GM23338 (cell line): ENCODE results near the gene SPCS2. TPM values are rescaled to one million over a fixed set of nuclear protein-coding genes. Genes with fewer than 3 reads are reported as not detected.

Experiments
- ATAC-seq: fragments of 200-7000 bp; cut with Tn5 transposase; 3 replicates; pipeline ENCODE4 v1.9.1; 2020
- DNase-seq: peaks from one replicate; pipeline ENCODE4 v3.0.0-alpha.2; 2015; ENCODE audit warnings: low spot score
- H2AFZ ChIP-seq: fragments of 200-600 bp; sonication (generic); 2 replicates; pipeline ENCODE4 v1.8.0; 2016; ENCODE audit warnings: antibody characterized with exemption, mild to moderate bottlenecking, moderate library complexity
- H3F3A ChIP-seq: fragments of 200-600 bp; sonication (generic); replicated peaks from 2 replicates; pipeline ENCODE4 v1.8.0; 2017; ENCODE audit warnings: antibody characterized with exemption, mixed run types, low read depth
- H3K27ac ChIP-seq: fragments of 200-600 bp; sonication (generic); 2 replicates; pipeline ENCODE4 v1.6.1; 2016; ENCODE audit warnings: low read depth
- H3K27me3 ChIP-seq: fragments of 200-600 bp; sonication (generic); 2 replicates; pipeline ENCODE4 v1.8.0; 2016; ENCODE audit warnings: mild to moderate bottlenecking, mixed run types, moderate library complexity; ENCODE audit not compliant: insufficient read depth
- H3K36me3 ChIP-seq: fragments of 200-600 bp; sonication (generic); 2 replicates; pipeline ENCODE4 v1.8.0; 2016; ENCODE audit warnings: mild to moderate bottlenecking; ENCODE audit not compliant: insufficient read depth
- H3K4me1 ChIP-seq: fragments of 200-600 bp; sonication (generic); 2 replicates; pipeline ENCODE4 v1.8.0; 2016; ENCODE audit warnings: mild to moderate bottlenecking, moderate library complexity; ENCODE audit not compliant: insufficient read depth
- H3K4me2 ChIP-seq: fragments of 200-600 bp; sonication (generic); 2 replicates; pipeline ENCODE4 v1.7.1; 2017; ENCODE audit warnings: mixed run types
- H3K4me3 ChIP-seq: fragments of 200-600 bp; sonication (generic); 2 replicates; pipeline ENCODE4 v1.6.1; 2016; ENCODE audit warnings: mixed run types
- H3K79me2 ChIP-seq: fragments of 200-600 bp; sonication (generic); replicated peaks from 2 replicates; pipeline ENCODE4 v1.8.0; 2017; ENCODE audit warnings: mild to moderate bottlenecking; ENCODE audit not compliant: insufficient read depth
- H3K9me2 ChIP-seq: fragments of 200-600 bp; sonication (generic); 2 replicates; pipeline ENCODE4 v1.8.0; 2017; ENCODE audit not compliant: insufficient read depth
- H4K20me1 ChIP-seq: fragments of 200-600 bp; sonication (generic); replicated peaks from 2 replicates; pipeline ENCODE4 v1.8.0; 2017; ENCODE audit warnings: mild to moderate bottlenecking; ENCODE audit not compliant: insufficient read depth
- H3K27ac Mint-ChIP-seq: 2 replicates; pipeline ENCODE4 v1.8.0; 2020; ENCODE audit warnings: inconsistent platforms, mild to moderate bottlenecking, moderate library complexity, mixed read lengths
- H3K27me3 Mint-ChIP-seq: 3 replicates; pipeline ENCODE4 v1.8.0; 2022; ENCODE audit warnings: low read depth, mild to moderate bottlenecking, moderate library complexity, mixed read lengths, inconsistent platforms; ENCODE audit not compliant: insufficient read depth, poor library complexity
- H3K36me3 Mint-ChIP-seq: 3 replicates; pipeline ENCODE4 v1.8.0; 2021; ENCODE audit warnings: low read depth, mild to moderate bottlenecking, inconsistent platforms, moderate library complexity, mixed read lengths
- H3K4me1 Mint-ChIP-seq: 3 replicates; pipeline ENCODE4 v1.8.0; 2020; ENCODE audit warnings: mild to moderate bottlenecking, inconsistent platforms, mixed read lengths
- H3K4me3 Mint-ChIP-seq: 3 replicates; pipeline ENCODE4 v1.8.0; 2021; ENCODE audit warnings: moderate library complexity, mild to moderate bottlenecking, inconsistent platforms, mixed read lengths
- H3K9me3 Mint-ChIP-seq: 3 replicates; pipeline ENCODE4 v1.8.0; 2020; ENCODE audit warnings: moderate library complexity, mild to moderate bottlenecking, inconsistent platforms, mixed read lengths
- CREB1 ChIP-seq: fragments of 250-450 bp; sonication (Bioruptor Pico); IDR thresholded peaks from 2 replicates; pipeline ENCODE4 v1.5.0; 2020; ENCODE audit warnings: low read depth, mild to moderate bottlenecking, moderate library complexity
- EZH2 ChIP-seq: fragments of 200-600 bp; sonication (generic); IDR thresholded peaks from one replicate; pipeline ENCODE4 v1.8.0; 2017; ENCODE audit warnings: antibody characterized with exemption, mild to moderate bottlenecking, low read depth; ENCODE audit not compliant: unreplicated experiment
- EZH2phosphoT487 ChIP-seq: fragments of 200-600 bp; sonication (generic); IDR thresholded peaks from one replicate; pipeline ENCODE4 v1.8.1; 2018; ENCODE audit warnings: antibody characterized with exemption; ENCODE audit not compliant: unreplicated experiment
- JUNB ChIP-seq: IDR thresholded peaks from one replicate; pipeline ENCODE4 v1.6.1; 2016; ENCODE audit warnings: antibody characterized with exemption; ENCODE audit not compliant: unreplicated experiment
- POLR2AphosphoS5 ChIP-seq: IDR thresholded peaks from 2 replicates; pipeline ENCODE4 v1.6.1; 2016; ENCODE audit warnings: antibody characterized with exemption, low read depth
- STAT1 ChIP-seq: IDR thresholded peaks from one replicate; pipeline ENCODE4 v1.6.1; 2016; ENCODE audit warnings: antibody characterized with exemption; ENCODE audit not compliant: unreplicated experiment
- ZNF114 ChIP-seq: fragments of 250-450 bp; sonication (Bioruptor Pico); IDR thresholded peaks from 2 replicates; pipeline ENCODE4 v1.5.0; 2020; ENCODE audit warnings: mild to moderate bottlenecking, moderate library complexity
- ZNF331 ChIP-seq: fragments of 250-450 bp; sonication (Bioruptor Pico); IDR thresholded peaks from 2 replicates; pipeline ENCODE4 v1.5.0; 2020; ENCODE audit warnings: low read depth, mild to moderate bottlenecking, moderate library complexity
- polyA plus RNA-seq: library from polyadenylated mRNA; unstranded; fragments of >200 nt; fragmentation: Nextera tagmentation; extraction: Ambion mirVana; gene quantifications from 2 replicates; pipeline ENCODE4 v1.2.1, GENCODE V29; 2016
- total RNA-seq: library from RNA; depleted of rRNA; stranded (reverse); fragments of >200 nt; shearing (Covaris generic); gene quantifications from 2 replicates; pipeline ENCODE4 v1.2.3, GENCODE V29; 2014
- TF ChIP-seq, protein P1 (sequence below): fragments of 250-450 bp; sonication (Bioruptor Pico); IDR thresholded peaks from 2 replicates; pipeline ENCODE4 v1.5.0; 2020; ENCODE audit warnings: mild to moderate bottlenecking, moderate library complexity
- TF ChIP-seq, protein P2 (sequence below): IDR thresholded peaks from one replicate; pipeline ENCODE4 v1.6.1; 2018; ENCODE audit warnings: antibody characterized with exemption; ENCODE audit not compliant: unreplicated experiment

The SPCS2 gene
- total and polyA plus RNA-seq, 2 experiments from 2014 or later: 115 to 334 TPM

DNA sequence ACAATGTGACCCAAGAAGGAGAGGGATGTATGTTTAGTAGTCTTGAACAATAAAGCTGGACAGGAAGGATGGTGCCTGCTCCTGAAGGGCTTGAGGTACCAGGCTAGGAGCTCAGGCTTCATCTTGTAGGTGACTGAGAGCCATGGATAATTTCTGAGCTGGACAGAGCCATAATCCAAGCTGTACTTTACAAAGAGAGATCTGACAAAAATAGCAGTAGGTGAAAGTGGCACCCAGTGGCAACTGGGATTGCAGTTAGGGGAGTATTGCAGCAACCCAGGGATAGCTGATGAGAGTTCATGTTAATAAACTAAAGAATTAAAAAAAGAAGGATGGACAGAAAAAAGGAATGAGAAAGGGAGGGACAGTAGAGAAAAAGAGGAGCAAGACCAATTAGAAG is 7.6 kb upstream of the SPCS2 start:
- Histone ChIP-seq H4K20me1 (no peaks in the 10 kb centered on the region), H3K4me2 (no peak overlapping the region), H3K27me3 (no peaks in the 10 kb centered on the region), H3K27ac (no peak overlapping the region), H3K36me3 (no peaks in the 10 kb centered on the region), H3K4me1 (no peaks in the 10 kb centered on the region), H2AFZ (no peak overlapping the region), H3F3A (no peaks in the 10 kb centered on the region), H3K9me2 (no peaks in the 10 kb centered on the region), H3K79me2 (no peaks in the 10 kb centered on the region), H3K4me3 (no peak overlapping the region)
- Mint-ChIP-seq H3K4me1 (no peaks in the 10 kb centered on the region), H3K27me3 (no peaks in the 10 kb centered on the region), H3K36me3 (no peaks in the 10 kb centered on the region), H3K27ac (no peak overlapping the region), H3K4me3 (no peak overlapping the region), H3K9me3 (no peaks in the 10 kb centered on the region)
- TF ChIP-seq ZNF331 (CRISPR knock-in tag) (no peak), ZNF114 (CRISPR knock-in tag) (no peak), EZH2 (no peak), JUNB (no peak)
- ATAC-seq (no peak), DNase-seq (no peak)

DNA sequence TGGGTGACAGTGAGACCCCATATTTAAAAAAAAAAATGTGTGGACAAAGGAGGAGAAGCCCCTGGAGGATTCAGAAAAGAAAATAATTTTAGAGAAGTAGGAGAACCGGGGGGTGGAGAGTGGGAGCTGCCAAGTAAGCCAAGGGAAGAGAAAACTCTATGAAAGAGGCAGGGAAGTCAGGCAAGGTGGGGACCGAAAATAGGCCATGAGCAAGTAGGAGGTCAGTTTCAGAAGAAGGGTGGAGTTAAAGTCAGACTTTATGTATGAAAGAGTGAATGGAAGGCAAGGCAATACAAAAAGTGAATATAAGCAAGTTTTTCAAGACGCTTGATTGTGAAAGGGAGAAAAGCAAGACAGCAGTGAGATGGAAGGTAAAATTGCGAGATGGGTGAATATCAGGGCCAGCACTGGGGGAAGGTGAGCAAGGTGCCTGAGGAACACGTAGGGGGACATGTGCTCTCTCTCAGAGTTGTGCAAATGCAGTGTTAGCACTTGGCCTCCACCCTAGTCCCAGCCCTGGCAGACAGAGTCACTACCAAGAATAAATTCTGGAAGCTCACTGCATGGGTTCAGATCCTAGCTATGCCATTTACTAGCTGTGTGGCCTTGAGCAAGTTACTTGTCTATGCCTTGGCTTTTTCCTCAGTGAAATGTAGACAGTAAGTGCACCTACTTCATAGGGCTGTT is 6.8 kb upstream of the SPCS2 start:
- Histone ChIP-seq H3K79me2 (no peaks in the 10 kb centered on the region), H3F3A (no peaks in the 10 kb centered on the region), H3K27ac (no peak overlapping the region), H4K20me1 (no peaks in the 10 kb centered on the region), H3K4me1 (no peaks in the 10 kb centered on the region), H2AFZ (no peak overlapping the region), H3K9me2 (no peaks in the 10 kb centered on the region), H3K27me3 (no peaks in the 10 kb centered on the region), H3K4me3 (no peak overlapping the region), H3K4me2 (no peak overlapping the region), H3K36me3 (no peaks in the 10 kb centered on the region)
- H3K9me3 Mint-ChIP-seq: no peaks in the 10 kb centered on the region
- no peak overlapping the region for H3K4me3 Mint-ChIP-seq
- DNase-seq (no peak), ATAC-seq (no peak)
- H3K27me3 Mint-ChIP-seq: no peaks in the 10 kb centered on the region
- H3K27ac Mint-ChIP-seq: no peak overlapping the region
- no peaks in the 10 kb centered on the region for H3K36me3 Mint-ChIP-seq
- no peaks in the 10 kb centered on the region for H3K4me1 Mint-ChIP-seq
- no peak for TF ChIP-seq EZH2phosphoT487
- no peak for TF ChIP-seq CREB1 (CRISPR knock-in tag)
- TF ChIP-seq, protein P1, sequence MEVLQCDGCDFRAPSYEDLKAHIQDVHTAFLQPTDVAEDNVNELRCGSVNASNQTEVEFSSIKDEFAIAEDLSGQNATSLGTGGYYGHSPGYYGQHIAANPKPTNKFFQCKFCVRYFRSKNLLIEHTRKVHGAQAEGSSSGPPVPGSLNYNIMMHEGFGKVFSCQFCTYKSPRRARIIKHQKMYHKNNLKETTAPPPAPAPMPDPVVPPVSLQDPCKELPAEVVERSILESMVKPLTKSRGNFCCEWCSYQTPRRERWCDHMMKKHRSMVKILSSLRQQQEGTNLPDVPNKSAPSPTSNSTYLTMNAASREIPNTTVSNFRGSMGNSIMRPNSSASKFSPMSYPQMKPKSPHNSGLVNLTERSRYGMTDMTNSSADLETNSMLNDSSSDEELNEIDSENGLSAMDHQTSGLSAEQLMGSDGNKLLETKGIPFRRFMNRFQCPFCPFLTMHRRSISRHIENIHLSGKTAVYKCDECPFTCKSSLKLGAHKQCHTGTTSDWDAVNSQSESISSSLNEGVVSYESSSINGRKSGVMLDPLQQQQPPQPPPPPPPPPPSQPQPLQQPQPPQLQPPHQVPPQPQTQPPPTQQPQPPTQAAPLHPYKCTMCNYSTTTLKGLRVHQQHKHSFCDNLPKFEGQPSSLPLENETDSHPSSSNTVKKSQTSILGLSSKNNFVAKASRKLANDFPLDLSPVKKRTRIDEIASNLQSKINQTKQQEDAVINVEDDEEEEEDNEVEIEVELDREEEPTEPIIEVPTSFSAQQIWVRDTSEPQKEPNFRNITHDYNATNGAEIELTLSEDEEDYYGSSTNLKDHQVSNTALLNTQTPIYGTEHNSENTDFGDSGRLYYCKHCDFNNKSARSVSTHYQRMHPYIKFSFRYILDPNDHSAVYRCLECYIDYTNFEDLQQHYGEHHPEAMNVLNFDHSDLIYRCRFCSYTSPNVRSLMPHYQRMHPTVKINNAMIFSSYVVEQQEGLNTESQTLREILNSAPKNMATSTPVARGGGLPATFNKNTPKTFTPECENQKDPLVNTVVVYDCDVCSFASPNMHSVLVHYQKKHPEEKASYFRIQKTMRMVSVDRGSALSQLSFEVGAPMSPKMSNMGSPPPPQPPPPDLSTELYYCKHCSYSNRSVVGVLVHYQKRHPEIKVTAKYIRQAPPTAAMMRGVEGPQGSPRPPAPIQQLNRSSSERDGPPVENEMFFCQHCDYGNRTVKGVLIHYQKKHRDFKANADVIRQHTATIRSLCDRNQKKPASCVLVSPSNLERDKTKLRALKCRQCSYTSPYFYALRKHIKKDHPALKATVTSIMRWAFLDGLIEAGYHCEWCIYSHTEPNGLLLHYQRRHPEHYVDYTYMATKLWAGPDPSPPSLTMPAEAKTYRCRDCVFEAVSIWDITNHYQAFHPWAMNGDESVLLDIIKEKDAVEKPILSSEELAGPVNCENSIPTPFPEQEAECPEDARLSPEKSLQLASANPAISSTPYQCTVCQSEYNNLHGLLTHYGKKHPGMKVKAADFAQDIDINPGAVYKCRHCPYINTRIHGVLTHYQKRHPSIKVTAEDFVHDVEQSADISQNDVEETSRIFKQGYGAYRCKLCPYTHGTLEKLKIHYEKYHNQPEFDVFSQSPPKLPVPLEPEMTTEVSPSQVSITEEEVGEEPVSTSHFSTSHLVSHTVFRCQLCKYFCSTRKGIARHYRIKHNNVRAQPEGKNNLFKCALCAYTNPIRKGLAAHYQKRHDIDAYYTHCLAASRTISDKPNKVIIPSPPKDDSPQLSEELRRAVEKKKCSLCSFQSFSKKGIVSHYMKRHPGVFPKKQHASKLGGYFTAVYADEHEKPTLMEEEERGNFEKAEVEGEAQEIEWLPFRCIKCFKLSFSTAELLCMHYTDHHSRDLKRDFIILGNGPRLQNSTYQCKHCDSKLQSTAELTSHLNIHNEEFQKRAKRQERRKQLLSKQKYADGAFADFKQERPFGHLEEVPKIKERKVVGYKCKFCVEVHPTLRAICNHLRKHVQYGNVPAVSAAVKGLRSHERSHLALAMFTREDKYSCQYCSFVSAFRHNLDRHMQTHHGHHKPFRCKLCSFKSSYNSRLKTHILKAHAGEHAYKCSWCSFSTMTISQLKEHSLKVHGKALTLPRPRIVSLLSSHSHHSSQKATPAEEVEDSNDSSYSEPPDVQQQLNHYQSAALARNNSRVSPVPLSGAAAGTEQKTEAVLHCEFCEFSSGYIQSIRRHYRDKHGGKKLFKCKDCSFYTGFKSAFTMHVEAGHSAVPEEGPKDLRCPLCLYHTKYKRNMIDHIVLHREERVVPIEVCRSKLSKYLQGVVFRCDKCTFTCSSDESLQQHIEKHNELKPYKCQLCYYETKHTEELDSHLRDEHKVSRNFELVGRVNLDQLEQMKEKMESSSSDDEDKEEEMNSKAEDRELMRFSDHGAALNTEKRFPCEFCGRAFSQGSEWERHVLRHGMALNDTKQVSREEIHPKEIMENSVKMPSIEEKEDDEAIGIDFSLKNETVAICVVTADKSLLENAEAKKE: no peak
- no peak for TF ChIP-seq POLR2AphosphoS5
- no peak for TF ChIP-seq JUNB
- no peak for TF ChIP-seq ZNF114 (CRISPR knock-in tag)
- no peak for TF ChIP-seq STAT1
- TF ChIP-seq, protein P2, sequence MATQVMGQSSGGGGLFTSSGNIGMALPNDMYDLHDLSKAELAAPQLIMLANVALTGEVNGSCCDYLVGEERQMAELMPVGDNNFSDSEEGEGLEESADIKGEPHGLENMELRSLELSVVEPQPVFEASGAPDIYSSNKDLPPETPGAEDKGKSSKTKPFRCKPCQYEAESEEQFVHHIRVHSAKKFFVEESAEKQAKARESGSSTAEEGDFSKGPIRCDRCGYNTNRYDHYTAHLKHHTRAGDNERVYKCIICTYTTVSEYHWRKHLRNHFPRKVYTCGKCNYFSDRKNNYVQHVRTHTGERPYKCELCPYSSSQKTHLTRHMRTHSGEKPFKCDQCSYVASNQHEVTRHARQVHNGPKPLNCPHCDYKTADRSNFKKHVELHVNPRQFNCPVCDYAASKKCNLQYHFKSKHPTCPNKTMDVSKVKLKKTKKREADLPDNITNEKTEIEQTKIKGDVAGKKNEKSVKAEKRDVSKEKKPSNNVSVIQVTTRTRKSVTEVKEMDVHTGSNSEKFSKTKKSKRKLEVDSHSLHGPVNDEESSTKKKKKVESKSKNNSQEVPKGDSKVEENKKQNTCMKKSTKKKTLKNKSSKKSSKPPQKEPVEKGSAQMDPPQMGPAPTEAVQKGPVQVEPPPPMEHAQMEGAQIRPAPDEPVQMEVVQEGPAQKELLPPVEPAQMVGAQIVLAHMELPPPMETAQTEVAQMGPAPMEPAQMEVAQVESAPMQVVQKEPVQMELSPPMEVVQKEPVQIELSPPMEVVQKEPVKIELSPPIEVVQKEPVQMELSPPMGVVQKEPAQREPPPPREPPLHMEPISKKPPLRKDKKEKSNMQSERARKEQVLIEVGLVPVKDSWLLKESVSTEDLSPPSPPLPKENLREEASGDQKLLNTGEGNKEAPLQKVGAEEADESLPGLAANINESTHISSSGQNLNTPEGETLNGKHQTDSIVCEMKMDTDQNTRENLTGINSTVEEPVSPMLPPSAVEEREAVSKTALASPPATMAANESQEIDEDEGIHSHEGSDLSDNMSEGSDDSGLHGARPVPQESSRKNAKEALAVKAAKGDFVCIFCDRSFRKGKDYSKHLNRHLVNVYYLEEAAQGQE: no peak
